DMS79 (cell line): ENCODE data around the gene PLIN4.
"Not testable (repeated sequence)": the region's sequence is repeated elsewhere in the genome, so short reads cannot be mapped to it uniquely, and the experiment has no call there.

Experiments used
- DNase-seq: peaks from one replicate; lab custom pipeline; 2025; lab: John Stamatoyannopoulos, UW

PLIN4 gene

DNA sequence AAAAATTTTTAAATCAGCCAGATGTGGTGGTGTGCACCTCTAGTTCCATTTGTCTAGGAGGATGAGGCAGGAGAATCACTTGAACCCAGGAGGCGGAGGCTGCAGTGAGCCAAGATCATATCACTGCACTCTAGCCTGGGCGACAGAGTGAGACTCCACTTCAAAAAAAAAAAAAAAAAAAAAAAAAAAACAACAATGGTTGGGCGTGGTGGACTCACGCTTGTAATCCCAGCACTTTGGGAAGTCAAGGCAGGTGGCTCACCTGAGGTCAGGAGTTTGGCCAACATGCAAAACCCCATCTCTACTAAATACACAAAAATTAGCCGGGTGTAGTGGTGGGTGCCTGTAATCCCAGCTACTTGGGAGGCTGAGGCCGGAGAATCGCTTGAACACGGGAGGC is 9.1 kb upstream of the PLIN4 start:
- DNase-seq = not testable (repeated sequence)

DNA sequence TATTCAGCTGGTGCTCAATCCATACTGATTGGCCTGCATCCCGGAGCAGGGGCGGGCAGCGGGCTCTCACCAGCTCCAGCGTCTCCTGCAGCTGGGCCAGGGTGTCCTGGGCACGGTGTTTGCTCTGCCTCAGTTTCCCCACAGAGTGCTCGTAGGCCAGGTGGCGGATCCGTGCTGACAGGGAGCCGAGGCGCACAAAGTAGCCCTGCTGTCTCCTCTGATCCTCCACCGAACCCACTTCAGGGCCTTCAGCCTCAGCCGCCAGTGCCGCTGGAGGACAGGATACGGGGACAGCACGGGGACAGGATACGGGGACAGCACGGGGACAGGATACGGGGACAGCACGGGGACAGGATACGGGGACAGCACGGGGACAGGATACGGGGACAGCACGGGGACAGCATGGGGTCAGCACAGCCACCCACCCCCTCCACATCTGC is 7.3 kb upstream of the PLIN4 start:
- no peak for DNase-seq

GRCh38 chr19:4524808-4525562 is 6.7 kb upstream of the PLIN4 start:
- DNase-seq = no peak

DNA sequence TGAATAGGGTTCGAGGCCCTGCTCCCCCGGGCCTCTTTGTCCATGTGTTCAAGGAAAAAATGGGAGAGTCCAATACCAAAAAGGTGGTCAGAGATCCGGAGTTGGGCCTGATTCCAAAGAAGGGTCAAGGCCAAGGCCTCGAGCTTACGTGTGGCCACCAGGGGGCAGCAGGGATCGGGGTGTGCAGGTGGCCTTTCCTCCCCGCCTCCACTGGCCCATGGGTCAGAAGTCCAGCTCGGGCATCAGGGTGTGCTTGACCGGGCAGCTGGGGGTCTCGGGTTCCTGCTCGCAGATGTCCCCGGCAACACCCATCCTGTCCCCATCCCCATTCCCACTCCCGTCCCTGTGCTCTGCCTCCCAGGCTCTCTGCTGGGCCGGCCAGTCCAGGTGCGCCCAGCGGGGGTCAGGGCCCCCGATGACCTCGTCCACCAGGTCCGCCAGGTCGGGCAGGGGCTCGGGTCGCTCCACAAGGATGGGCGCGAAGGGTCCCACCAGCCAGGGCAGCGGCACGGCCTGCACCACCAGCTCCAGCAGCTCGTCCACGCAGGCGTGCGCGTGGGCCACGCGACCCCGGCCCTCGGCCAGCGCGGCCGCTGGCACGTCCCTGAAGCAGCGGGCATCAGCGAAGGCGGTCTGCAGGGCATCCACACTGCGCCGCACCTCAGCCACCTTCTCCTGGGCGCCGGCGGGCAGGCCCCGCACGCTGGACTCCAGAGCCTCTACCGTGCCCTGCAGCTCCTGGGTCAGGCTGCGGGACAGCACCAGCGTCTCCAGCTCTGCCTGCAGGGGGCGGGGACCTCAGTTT is 5.2 kb upstream of the PLIN4 start:
- no peak for DNase-seq

DNA sequence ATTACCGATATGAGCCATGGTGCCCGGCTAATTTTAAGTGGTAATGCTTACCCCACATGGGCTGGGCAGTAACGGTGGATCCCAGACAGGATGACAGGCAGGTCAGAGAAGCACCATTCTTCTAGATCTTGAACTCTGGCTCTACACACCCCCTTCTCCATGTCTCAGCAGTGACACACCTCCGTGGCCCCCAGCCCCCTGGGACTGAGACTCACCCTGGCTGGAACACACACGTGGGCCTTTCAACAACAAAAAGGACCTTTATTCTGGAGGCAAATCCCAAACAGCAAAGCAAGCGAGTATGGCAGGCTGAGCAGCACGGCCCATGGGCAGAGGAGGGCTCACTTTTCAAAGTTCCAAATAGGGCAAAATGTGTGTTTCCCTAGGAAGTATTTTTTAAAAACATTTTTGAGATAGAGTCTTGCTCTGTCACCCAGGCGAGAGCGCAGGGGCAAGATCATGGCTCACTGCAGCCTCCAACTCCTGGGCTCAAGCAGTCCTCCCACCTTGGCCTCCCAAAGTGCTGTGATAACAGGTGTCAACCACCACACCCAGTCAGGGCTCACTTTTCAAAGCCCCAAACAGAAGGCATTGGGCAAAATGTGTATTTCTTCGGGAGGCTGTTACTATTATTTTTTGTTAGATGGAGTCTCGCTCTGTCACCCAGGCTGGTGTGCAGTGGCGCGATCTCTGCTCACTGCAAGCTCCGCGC is 4.2 kb upstream of the PLIN4 start:
- no peak for DNase-seq

DNA sequence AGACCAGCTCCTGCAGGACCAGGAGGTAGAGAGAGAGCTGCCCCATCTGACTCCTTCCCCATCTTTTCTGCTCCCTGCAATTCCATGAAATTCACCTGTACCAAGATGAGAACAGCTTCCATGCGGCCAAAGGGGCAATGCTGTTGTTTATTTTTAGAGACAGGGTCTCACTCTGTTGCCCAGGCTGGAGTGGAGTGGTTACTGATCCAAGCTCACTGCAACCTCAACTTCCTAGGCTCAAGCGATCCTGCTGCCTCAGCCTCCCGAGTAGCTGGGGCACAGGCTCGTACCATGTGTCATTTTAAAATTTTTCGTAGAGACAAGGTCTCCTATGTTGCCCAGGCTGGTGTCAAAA is 3.6 kb upstream of the PLIN4 start:
- DNase-seq = no peak

- no peak for DNase-seq
Measured at GRCh38 chr19:4521170-4521887, 3.0 kb upstream of the PLIN4 start.

DNA sequence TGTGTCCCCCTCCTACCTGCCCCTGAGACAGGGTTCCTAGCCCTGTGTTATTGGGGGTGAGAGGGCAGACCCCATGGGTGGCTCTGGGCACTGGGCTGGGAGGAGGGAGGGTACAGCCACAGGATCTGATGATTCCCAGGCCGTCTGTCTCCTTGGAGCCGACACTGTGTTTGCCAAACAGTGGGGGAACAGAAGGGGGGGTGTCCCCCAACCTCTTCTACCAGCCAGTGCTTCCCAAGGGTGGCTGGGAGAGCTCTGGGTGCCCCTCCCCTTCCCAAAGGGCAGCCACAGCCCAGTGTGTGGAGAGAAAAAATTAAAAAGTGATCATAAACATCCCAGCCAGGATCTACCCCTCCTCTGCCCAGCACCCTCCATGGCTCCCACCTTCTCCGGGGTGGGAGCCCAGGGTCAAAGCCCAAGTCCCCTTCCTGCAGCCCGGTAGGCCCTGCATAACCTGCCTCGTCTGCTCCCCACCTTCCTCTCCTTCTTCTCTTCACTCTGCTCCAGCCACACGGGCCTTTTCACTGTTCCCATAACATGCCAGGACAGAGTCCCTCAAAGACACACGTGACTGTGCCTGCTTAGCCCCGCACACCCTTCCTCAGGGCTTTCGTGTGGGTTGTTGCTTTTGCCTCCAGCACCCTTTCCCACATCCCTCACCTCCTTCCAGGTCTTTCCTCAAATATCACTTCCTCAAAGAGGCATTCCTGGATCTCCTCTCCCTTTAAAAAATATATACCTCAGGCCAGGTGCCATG is 1.4 kb upstream of the PLIN4 start:
- DNase-seq = no peak

GRCh38 chr19:4519172-4519496 is 848 bp upstream of the PLIN4 start:
- DNase-seq = no peak

GRCh38 chr19:4517451-4518057 is 732 bp downstream of the PLIN4 start:
- no peak for DNase-seq

DNA sequence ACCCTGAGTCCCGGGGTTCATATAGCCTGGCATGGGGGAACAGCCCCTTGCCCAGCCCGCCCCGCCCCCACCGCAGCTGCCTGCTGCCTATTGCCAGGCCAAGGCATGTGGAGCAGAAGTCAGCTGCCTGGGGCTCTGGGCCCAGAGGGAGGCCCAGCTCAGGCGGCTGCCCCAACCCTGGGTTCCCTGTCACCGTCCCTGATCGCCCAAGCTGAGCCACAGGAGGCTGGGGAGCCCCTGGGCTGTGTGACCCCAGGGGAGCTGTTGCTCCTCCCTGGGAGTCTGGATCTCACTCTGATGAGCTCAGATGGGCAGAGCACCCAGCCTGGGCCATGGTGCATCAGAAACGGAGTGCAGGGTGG is 1.4 kb downstream of the PLIN4 start:
- DNase-seq = no peak

DNA sequence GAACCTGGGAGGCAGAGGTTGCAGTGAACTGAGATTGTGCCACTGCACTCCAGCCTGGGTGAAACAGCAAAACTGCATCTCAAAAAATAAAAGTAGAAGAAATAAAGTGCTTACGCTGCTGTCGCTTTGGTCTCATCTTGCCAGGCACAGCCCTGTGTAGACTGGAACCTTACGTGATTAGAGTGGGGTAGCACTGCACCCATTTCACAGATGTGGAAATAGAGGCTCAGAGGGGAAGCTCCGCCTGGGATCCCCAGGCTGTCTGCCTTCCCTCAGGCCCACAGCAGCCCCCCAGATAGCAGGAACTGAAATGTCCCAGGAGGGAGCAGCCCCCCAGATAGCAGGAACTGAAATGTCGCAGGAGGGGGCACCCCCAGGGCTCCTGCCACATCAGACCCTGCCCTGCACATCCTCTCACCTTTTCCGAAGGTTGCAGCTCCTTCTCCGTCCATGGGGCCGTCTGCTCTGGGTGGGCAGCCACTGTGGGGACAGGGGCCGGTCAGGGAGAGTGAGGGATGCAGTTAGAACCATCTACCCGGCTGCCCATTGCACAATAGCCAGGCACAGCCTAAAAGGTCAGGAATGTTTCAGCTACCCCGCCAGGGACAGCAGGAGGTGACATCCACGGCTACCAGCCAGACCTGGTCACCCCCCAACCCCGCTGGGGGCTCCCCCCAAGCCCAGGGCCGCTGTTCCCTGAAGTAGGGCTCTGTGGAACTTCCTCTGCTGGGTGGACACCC is 1.9 kb downstream of the PLIN4 start:
- no peak for DNase-seq

DNA sequence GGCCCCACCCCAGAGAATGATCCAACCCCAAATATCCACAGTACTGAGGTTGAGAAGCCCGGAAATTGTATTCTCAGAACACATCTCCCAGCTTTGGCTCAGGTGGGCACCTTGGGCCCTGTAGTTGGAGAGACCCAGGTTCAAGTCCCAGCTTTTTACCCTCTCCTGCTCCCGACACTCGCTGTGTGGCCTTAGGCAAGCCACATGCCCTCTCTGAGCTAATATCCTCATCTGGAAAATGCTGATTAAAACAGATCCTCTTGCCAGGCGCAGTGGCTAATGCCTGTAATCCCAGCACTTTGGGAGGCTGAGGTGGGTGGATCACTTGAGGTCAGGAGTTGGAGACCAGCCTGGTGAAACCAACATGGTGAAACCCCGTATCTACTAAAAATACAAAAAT is 2.6 kb downstream of the PLIN4 start:
- DNase-seq = no peak

DNA sequence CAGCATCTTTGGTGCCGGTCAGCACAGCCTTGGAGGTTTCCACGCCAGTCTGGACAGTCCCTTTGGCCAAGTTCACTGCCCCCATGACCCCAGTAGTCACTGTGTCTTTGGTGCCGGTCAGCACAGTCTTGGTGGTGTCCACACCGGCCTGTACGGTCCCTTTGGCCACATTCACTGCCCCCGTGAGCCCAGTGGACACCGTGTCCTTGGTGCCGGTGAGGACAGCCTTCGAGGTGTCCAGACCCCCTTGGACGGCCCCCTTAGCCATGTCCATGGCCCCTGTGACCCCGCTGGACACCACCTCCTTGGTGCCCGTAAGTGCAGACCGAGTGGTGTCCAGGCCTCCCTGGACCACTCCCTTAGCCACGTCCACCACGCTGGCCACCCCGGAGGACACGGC is 5.0 kb downstream of the PLIN4 start:
- DNase-seq = no peak

GRCh38 chr19:4512070-4512469 is 6.2 kb downstream of the PLIN4 start:
- no peak for DNase-seq

- DNase-seq = no peak
Measured at GRCh38 chr19:4511300-4512054, 6.8 kb downstream of the PLIN4 start.

GRCh38 chr19:4510435-4511255 is 7.6 kb downstream of the PLIN4 start:
- no peak for DNase-seq

- no peak for DNase-seq
Measured at GRCh38 chr19:4508698-4509097, 9.6 kb downstream of the PLIN4 start.

DNA sequence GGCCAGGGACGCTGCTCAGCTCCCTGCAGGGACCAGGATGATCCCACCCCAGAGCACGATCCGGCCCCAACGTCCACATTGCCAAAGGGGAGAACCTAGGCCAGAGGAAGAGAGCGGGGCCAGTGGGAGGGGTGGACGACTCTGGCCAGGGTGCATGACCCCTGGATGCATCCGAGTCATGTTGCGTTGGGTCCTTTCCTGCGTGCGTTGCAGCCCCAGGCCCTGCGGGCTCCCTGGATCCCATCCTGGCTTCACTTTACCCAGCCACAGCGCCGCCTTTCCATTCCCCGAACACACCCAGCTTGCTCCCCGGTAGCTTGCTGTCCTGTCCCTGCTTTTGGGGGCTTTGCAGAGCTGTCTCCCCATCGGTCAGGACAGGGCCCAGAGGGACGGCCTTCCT is 10.5 kb downstream of the PLIN4 start:
- no peak for DNase-seq
